CD14-positive monocyte (primary cell): ENCODE measurements around the gene C15orf62. TPM values are rescaled to one million over a fixed set of nuclear protein-coding genes. Genes with fewer than 3 reads are reported as not detected.
A peak's percentile ranks its signal among the peaks of the same experiment; 100 is the strongest.

Experiments
- DNase-seq, 3 donors: peaks; one replicate each; pipeline ENCODE4 v3.0.0-alpha.2; 2011 to 2022
- H2AFZ ChIP-seq: 2 replicates; pipeline ENCODE4 v1.6.0; 2012; ENCODE audit warnings: mild to moderate bottlenecking, low read depth, low read length, inconsistent platforms; ENCODE audit not compliant: insufficient read depth, poor library complexity, severe bottlenecking
- H3K27ac ChIP-seq, 2 donors: 1 replicate in 1 of 2; 2 replicates in 1 of 2; pipeline ENCODE4 v1.5.1; 2012 to 2013; ENCODE audit warnings: low read length in 2 of 2, control low read depth in 1 of 2, inconsistent platforms in 1 of 2, low read depth in 1 of 2, mild to moderate bottlenecking in 1 of 2
- H3K27me3 ChIP-seq, 2 donors: one replicate each; pipeline versions ENCODE4 v1.6.0 to v1.6.1; 2011 to 2013; ENCODE audit warnings: low read length in 2 of 2; ENCODE audit not compliant: control insufficient read depth in 2 of 2, insufficient read depth in 2 of 2
- H3K36me3 ChIP-seq, 2 donors: replicated peaks in 1 of 2; 1 replicate in 1 of 2; 2 replicates in 1 of 2; pipeline versions ENCODE4 v1.5.1 to v1.6.1; 2012 to 2013; ENCODE audit warnings: low read length in 2 of 2, control low read depth in 1 of 2, inconsistent platforms in 1 of 2, mild to moderate bottlenecking in 1 of 2; ENCODE audit not compliant: insufficient read depth in 2 of 2, control insufficient read depth in 1 of 2
- H3K4me1 ChIP-seq, 2 donors: 1 replicate in 1 of 2; 2 replicates in 1 of 2; pipeline versions ENCODE4 v1.5.1 to v1.6.1; 2012 to 2013; ENCODE audit warnings: low read length in 2 of 2, control low read depth in 1 of 2, inconsistent platforms in 1 of 2, mild to moderate bottlenecking in 1 of 2, moderate library complexity in 1 of 2; ENCODE audit not compliant: insufficient read depth in 2 of 2, control insufficient read depth in 1 of 2
- H3K4me2 ChIP-seq: replicated peaks from 2 replicates; pipeline ENCODE3; 2012; ENCODE audit warnings: low read length, moderate library complexity, mild to moderate bottlenecking; ENCODE audit not compliant: poor library complexity, severe bottlenecking; ENCODE audit errors: extremely low read depth
- H3K4me3 ChIP-seq, 3 experiments: fragments of 200-600 bp in 1 of 3; sonication (generic) in 1 of 3; replicated peaks in 1 of 3; 1 replicate in 2 of 3; 2 replicates in 1 of 3; pipeline ENCODE4 v1.5.1; 2011 to 2013; ENCODE audit warnings: low read length in 3 of 3, mild to moderate bottlenecking in 3 of 3, control low read depth in 2 of 3, low read depth in 2 of 3, inconsistent platforms in 1 of 3, moderate library complexity in 1 of 3
- H3K79me2 ChIP-seq: 2 replicates; pipeline ENCODE4 v1.6.0; 2012; ENCODE audit warnings: mild to moderate bottlenecking, control low read depth, inconsistent platforms, low read length, moderate library complexity; ENCODE audit not compliant: insufficient read depth
- H3K9ac ChIP-seq: 2 replicates; pipeline ENCODE4 v1.6.0; 2017; ENCODE audit warnings: low read length, mild to moderate bottlenecking; ENCODE audit not compliant: insufficient read depth, poor library complexity, severe bottlenecking
- H3K9me3 ChIP-seq, 2 donors: replicated peaks in 1 of 2; 1 replicate in 1 of 2; 2 replicates in 1 of 2; pipeline versions ENCODE4 v1.5.1 to v1.6.1; 2012 to 2013; ENCODE audit warnings: low read length in 2 of 2, control low read depth in 1 of 2; ENCODE audit not compliant: control insufficient read depth in 1 of 2, insufficient read depth in 1 of 2
- H4K20me1 ChIP-seq: 2 replicates; pipeline ENCODE4 v1.6.0; 2012; ENCODE audit warnings: mild to moderate bottlenecking, low read length, control low read depth, moderate library complexity; ENCODE audit not compliant: insufficient read depth
- H3K27ac Mint-ChIP-seq, 7 donors: one replicate each; pipeline ENCODE4 v1.8.0; 2020; ENCODE audit warnings: mild to moderate bottlenecking in 7 of 7, mixed read lengths in 7 of 7, moderate library complexity in 6 of 7, inconsistent platforms in 2 of 7
- H3K27me3 Mint-ChIP-seq, 3 donors: one replicate each; pipeline ENCODE4 v1.8.0; 2021 to 2022; ENCODE audit warnings: low read depth in 3 of 3, mild to moderate bottlenecking in 3 of 3, mixed read lengths in 3 of 3, moderate library complexity in 3 of 3, inconsistent platforms in 1 of 3
- H3K36me3 Mint-ChIP-seq, 2 donors: one replicate each; pipeline ENCODE4 v1.8.0; 2020; ENCODE audit warnings: mixed read lengths in 2 of 2, inconsistent platforms in 1 of 2, mild to moderate bottlenecking in 1 of 2
- H3K4me1 Mint-ChIP-seq: one replicate; pipeline ENCODE4 v1.8.0; 2020; ENCODE audit warnings: mild to moderate bottlenecking, mixed read lengths
- H3K4me3 Mint-ChIP-seq, 2 donors: one replicate each; pipeline ENCODE4 v1.8.0; 2020; ENCODE audit warnings: mild to moderate bottlenecking in 2 of 2, mixed read lengths in 2 of 2, moderate library complexity in 1 of 2
- H3K9me3 Mint-ChIP-seq, 7 donors: one replicate each; pipeline ENCODE4 v1.8.0; 2020 to 2022; ENCODE audit warnings: mixed read lengths in 7 of 7, mild to moderate bottlenecking in 6 of 7, moderate library complexity in 6 of 7, inconsistent platforms in 2 of 7
- CTCF ChIP-seq: fragments of 200-600 bp; IDR thresholded peaks from one replicate; pipeline ENCODE4 v1.8.0; 2022; ENCODE audit warnings: antibody characterized with exemption, mild to moderate bottlenecking
- WGBS: methylation state at CpG from one replicate; pipeline ENCODE4 v1.1.5; 2013; ENCODE audit warnings: missing lambda C conversion rate; ENCODE audit not compliant: insufficient coverage; 5-methylcytosine and 5-hydroxymethylcytosine counted together
- intact Hi-C, 2 donors: fragments of 100-400 bp; cut with micrococcal nuclease; formaldehyde crosslinking; loops; one replicate each; pipeline versions ENCODE4 v1.15.0 to v1.15.1; 2023
- polyA plus RNA-seq, 3 donors: library from polyadenylated mRNA; depleted of rRNA in 1 of 3; unstranded in 2 of 3; stranded (reverse) in 1 of 3; fragments of 300-500 nt in 2 of 3; fragments of >200 nt in 1 of 3; fragmentation: Illumina TruSeq in 2 of 3; gene quantifications; 1 replicate in 2 of 3; 2 replicates in 1 of 3; pipeline ENCODE4 v1.2.3, GENCODE V29; 2012 to 2021

C15orf62 gene
- polyA plus RNA-seq, 3 donors: 0.23 to 0.25 TPM; not detected in 1

GRCh38 chr15:40767838-40768500 lies 1.8 kb upstream of the C15orf62 start:
- H3K9ac ChIP-seq: no peak overlapping the region

More at GRCh38 chr15:40767838-40768500, 1.8 kb upstream of the C15orf62 start:
- Mint-ChIP-seq H3K4me3 (no peak overlapping the region), H3K9me3 (no peaks in the 10 kb centered on the region), H3K36me3 (peaks cover 27 to 47% of the 10 kb centered on the region in 2 donors), H3K27me3 (peaks cover 0 to 3% (median 2%) of the 10 kb centered on the region in 3 donors), H3K4me1 (peaks cover 47% of the 10 kb centered on the region), H3K27ac (peak overlapping the region in 3 of 7 donors; percentile 60 to 71 (median 63))
- H3K4me1 ChIP-seq: peaks cover 47 to 54% of the 10 kb centered on the region in 2 donors
- no peak for DNase-seq
- 96% methylated on average over 20 of the region's 29 CpGs for WGBS
- intact Hi-C loops: loop anchor here in 1 of 2 donors (10.0 kb wide), 1 partner anchor 73 kb away; the partner anchor contains the start of gene RAD51
- H3K79me2 ChIP-seq: no peaks in the 10 kb centered on the region
- no peaks in the 10 kb centered on the region for H3K9me3 ChIP-seq
- no peak overlapping the region for H2AFZ ChIP-seq
- H3K27ac ChIP-seq: peak overlapping the region in 1 of 2 donors; percentile 61
- peaks cover 21 to 42% of the 10 kb centered on the region in 2 donors for H3K36me3 ChIP-seq
- no peak for TF ChIP-seq CTCF
- no peak overlapping the region for H3K4me3 ChIP-seq
- no peaks in the 10 kb centered on the region for H4K20me1 ChIP-seq
- H3K27me3 ChIP-seq: no peaks in the 10 kb centered on the region
- no peak overlapping the region for H3K4me2 ChIP-seq
